HepG2 (cell line): ENCODE results near the gene TPI1. TPM values are rescaled to one million over a fixed set of nuclear protein-coding genes. Genes with fewer than 3 reads are reported as not detected.

Experiments used
- ARNT ChIP-seq: fragments of 450-650 bp; IDR thresholded peaks from 2 replicates; pipeline ENCODE4 v1.6.1; 2017
- ATF7-NPFF ChIP-seq: sonication (generic); formaldehyde crosslinking; IDR thresholded peaks from 2 replicates; pipeline ENCODE4 v1.8.1; 2023; ENCODE audit warnings: mild to moderate bottlenecking, low read depth, missing genetic modification reagents, moderate library complexity
- GFI1 ChIP-seq: sonication (generic); formaldehyde crosslinking; IDR thresholded peaks from 2 replicates; pipeline ENCODE4 v1.5.0; 2020; ENCODE audit warnings: missing genetic modification reagents, mild to moderate bottlenecking, borderline replicate concordance
- GLI4 ChIP-seq: sonication (generic); formaldehyde crosslinking; IDR thresholded peaks from 2 replicates; pipeline ENCODE4 v1.5.1; 2020; ENCODE audit warnings: missing genetic modification reagents, mild to moderate bottlenecking, moderate library complexity, borderline replicate concordance
- HNF1B ChIP-seq: sonication (generic); formaldehyde crosslinking; IDR thresholded peaks from 2 replicates; pipeline ENCODE4 v1.5.1; 2020; ENCODE audit warnings: mild to moderate bottlenecking, moderate library complexity, missing genetic modification reagents
- KDM3A ChIP-seq: IDR thresholded peaks from 2 replicates; pipeline ENCODE4 v1.6.1; 2018; ENCODE audit warnings: low read depth, missing compliant biosample characterization
- MAFF ChIP-seq: IDR thresholded peaks from 2 replicates; pipeline ENCODE4 v1.6.1; 2011; ENCODE audit warnings: low read depth, low read length, improper control_type of control experiment
- ZEB1 ChIP-seq: IDR thresholded peaks from 2 replicates; pipeline ENCODE4 v1.6.1; 2012; ENCODE audit warnings: mild to moderate bottlenecking, low read depth, inconsistent platforms; ENCODE audit not compliant: insufficient replicate concordance
- ZNF253 ChIP-seq: sonication (generic); formaldehyde crosslinking; IDR thresholded peaks from 2 replicates; pipeline ENCODE4 v1.8.0; 2022; ENCODE audit warnings: mild to moderate bottlenecking, missing genetic modification reagents, borderline replicate concordance
- ZNF276 ChIP-seq: sonication (generic); formaldehyde crosslinking; IDR thresholded peaks from 2 replicates; pipeline ENCODE4 v1.4.0; 2020; ENCODE audit warnings: mild to moderate bottlenecking, low read depth, missing genetic modification reagents
- ZNF589 ChIP-seq: sonication (generic); formaldehyde crosslinking; conservative IDR thresholded peaks from 2 replicates; pipeline ENCODE4 v1.8.0; 2022; ENCODE audit warnings: mild to moderate bottlenecking, moderate library complexity, missing genetic modification reagents
- ZNF687 ChIP-seq: sonication (generic); formaldehyde crosslinking; IDR thresholded peaks from 2 replicates; pipeline ENCODE4 v1.5.1; 2020; ENCODE audit warnings: mild to moderate bottlenecking, missing genetic modification reagents, moderate library complexity
- ZNF772 ChIP-seq: sonication (generic); formaldehyde crosslinking; IDR thresholded peaks from 2 replicates; pipeline ENCODE4 v1.5.0; 2020; ENCODE audit warnings: mild to moderate bottlenecking, missing genetic modification reagents
- polyA plus RNA-seq, 8 experiments: library from polyadenylated mRNA; depleted of rRNA in 3 of 8; stranded (reverse) in 7 of 8; unstranded in 1 of 8; fragments of >200 nt; fragmentation: Illumina TruSeq in 4 of 8; extraction: Trizol in 4 of 8; gene quantifications; 2 replicates each; pipeline versions ENCODE4 v1.2.1 to v1.2.3, GENCODE V29; 2011 to 2016; ENCODE audit warnings: low read depth in 4 of 8, missing spikeins in 1 of 8, mixed read lengths in 1 of 8; ENCODE audit not compliant: insufficient read depth in 1 of 8
- total RNA-seq, 5 experiments: library from RNA; depleted of rRNA; stranded (reverse); fragments of >200 nt; fragmentation: Illumina TruSeq; extraction: Trizol; gene quantifications; 2 replicates each; pipeline ENCODE4 v1.2.3, GENCODE V29; 2016; ENCODE audit warnings: low read depth in 1 of 5
- TF ChIP-seq, protein P1 (sequence below): sonication (generic); formaldehyde crosslinking; IDR thresholded peaks from 2 replicates; pipeline ENCODE4 v1.4.0; 2020; ENCODE audit warnings: mild to moderate bottlenecking, missing genetic modification reagents, borderline replicate concordance

Gene TPI1
- total and polyA plus RNA-seq, 2 of the 13 experiments (the other 11 are each of a cell fraction or from before 2014, with no cell fraction given) = 945 to 2,535 TPM

DNA sequence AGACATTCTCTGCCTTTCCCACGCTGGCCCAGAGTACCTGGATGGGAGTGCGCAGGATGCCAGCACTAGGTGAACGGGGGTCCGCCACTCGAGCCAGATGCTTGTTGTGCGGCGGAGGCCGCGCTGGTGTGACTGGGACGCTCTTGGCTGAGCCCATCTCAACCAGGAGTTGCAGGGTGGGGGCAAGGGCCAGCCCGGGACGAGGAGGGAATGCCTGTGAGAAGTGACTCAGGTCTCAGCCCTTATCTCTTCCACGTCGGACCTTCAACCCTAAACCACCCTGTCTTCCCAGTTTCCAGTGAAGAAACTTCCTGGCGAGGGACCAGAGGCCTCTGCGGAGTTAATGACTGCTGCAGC lies 16.6 kb upstream of the TPI1 start (continued):
- TF ChIP-seq ZNF276 (CRISPR knock-in tag) (no peak), ARNT (no peak), ZNF687 (CRISPR knock-in tag) (peak; percentile 33), KDM3A (CRISPR knock-in tag) (no peak), ZNF253 (CRISPR knock-in tag) (no peak), ZEB1 (peak; percentile 30), HNF1B (CRISPR knock-in tag) (no peak), MAFF (no peak), ZNF589 (CRISPR knock-in tag) (peak; percentile 63), ATF7-NPFF (CRISPR knock-in tag) (no peak), ZNF772 (CRISPR knock-in tag) (0 out of 2 replicates have a peak, but pooled peaks have one; percentile 31), GFI1 (CRISPR knock-in tag) (no peak), GLI4 (CRISPR knock-in tag) (0 out of 2 replicates have a peak, but pooled peaks have one; percentile 12)
- TF ChIP-seq, protein P1, sequence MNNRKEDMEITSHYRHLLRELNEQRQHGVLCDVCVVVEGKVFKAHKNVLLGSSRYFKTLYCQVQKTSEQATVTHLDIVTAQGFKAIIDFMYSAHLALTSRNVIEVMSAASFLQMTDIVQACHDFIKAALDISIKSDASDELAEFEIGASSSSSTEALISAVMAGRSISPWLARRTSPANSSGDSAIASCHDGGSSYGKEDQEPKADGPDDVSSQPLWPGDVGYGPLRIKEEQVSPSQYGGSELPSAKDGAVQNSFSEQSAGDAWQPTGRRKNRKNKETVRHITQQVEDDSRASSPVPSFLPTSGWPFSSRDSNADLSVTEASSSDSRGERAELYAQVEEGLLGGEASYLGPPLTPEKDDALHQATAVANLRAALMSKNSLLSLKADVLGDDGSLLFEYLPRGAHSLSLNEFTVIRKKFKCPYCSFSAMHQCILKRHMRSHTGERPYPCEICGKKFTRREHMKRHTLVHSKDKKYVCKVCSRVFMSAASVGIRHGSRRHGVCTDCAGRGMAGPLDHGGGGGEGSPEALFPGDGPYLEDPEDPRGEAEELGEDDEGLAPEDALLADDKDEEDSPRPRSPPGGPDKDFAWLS = no peak
